Testis (tissue), 3 donors: ENCODE measurements around the gene TEX51. TPM values are rescaled to one million over a fixed set of nuclear protein-coding genes. Genes with fewer than 3 reads are reported as not detected.

Experiments
- DNase-seq: peaks from one replicate; pipeline ENCODE4 v3.0.0-alpha.2; 2019
- H3K27ac ChIP-seq, 2 donors: fragments of 200-600 bp; sonication (generic); one replicate each; pipeline ENCODE4 v1.5.1; 2019
- H3K27me3 ChIP-seq: fragments of 200-600 bp; sonication (generic); one replicate; pipeline ENCODE4 v1.5.1; 2019
- H3K36me3 ChIP-seq: fragments of 200-600 bp; sonication (generic); one replicate; pipeline ENCODE4 v1.5.1; 2017; ENCODE audit warnings: low read depth; ENCODE audit errors: missing control alignments
- H3K4me1 ChIP-seq: fragments of 200-600 bp; sonication (generic); one replicate; pipeline ENCODE4 v1.5.1; 2019
- H3K4me3 ChIP-seq, 2 donors: fragments of 200-600 bp; sonication (generic); one replicate each; pipeline ENCODE4 v1.5.1; 2017 to 2019
- H3K9me3 ChIP-seq: fragments of 200-600 bp; sonication (generic); one replicate; pipeline ENCODE4 v1.5.1; 2017
- POLR2A ChIP-seq: fragments of 450-650 bp; IDR thresholded peaks from one replicate; pipeline ENCODE4 v1.6.1; 2017; ENCODE audit warnings: antibody characterized with exemption, mild to moderate bottlenecking, moderate library complexity
- WGBS, 2 donors: methylation state at CpG; one replicate each; pipeline ENCODE4 v1.1.5; 2018; 5-methylcytosine and 5-hydroxymethylcytosine counted together
- intact Hi-C: fragments of 100-400 bp; cut with DNase I; formaldehyde crosslinking; loops from one replicate; pipeline ENCODE4 v1.15.1; 2023; ENCODE audit warnings: low total_unique reads
- polyA plus RNA-seq: library from polyadenylated mRNA; stranded (reverse); fragments of 350-450 nt; fragmentation: Illumina TruSeq; extraction: RNeasy Lipid Tissue Mini Kit (QIAGEN cat#74804); gene quantifications from one replicate; pipeline ENCODE4 v1.2.3, GENCODE V29; 2014; ENCODE audit warnings: low read depth, low replicate concordance; ENCODE audit not compliant: insufficient read depth
- total RNA-seq, 2 donors: library from RNA; depleted of rRNA; stranded (reverse); fragments of >200 nt; gene quantifications; one replicate each; pipeline ENCODE4 v1.2.3, GENCODE V29; 2016
- TF ChIP-seq, protein P1 (sequence below), 3 experiments: fragments of 450-650 bp in 2 of 3; fragments of 200-600 bp in 1 of 3; sonication (generic) in 1 of 3; IDR thresholded peaks; one replicate each; pipeline ENCODE4 v1.5.1; 2016 to 2019; ENCODE audit warnings: antibody characterized with exemption in 3 of 3, mild to moderate bottlenecking in 2 of 3, moderate library complexity in 1 of 3

The TEX51 gene
- total and polyA plus RNA-seq, 3 donors from 2014 or later: 16.3 to 111 (median 40.9) TPM

DNA sequence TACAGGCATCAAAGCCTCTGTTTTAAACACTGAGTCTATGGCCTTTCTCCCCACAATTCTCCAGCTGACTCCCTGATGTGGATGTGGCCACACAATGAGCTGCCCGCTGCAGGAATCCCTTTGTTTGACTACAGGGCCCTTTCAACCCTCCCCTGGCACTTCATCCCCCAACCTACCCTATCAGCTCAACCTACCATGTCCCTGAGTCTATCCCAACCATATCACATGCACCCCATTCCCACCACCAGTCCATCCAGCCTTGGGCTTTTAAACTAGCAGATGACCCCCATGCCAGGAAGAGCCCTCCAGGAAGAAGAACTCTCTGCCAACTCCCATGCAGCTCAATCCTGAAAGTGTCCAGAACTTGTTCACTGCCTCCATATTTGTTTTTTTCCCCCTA, 46.9 kb upstream of the TEX51 start:
- no peaks in the 10 kb centered on the region for H3K27me3 ChIP-seq
- DNase-seq: no peak
- no peak overlapping the region for H3K4me3 ChIP-seq
- H3K4me1 ChIP-seq: no peaks in the 10 kb centered on the region
- H3K9me3 ChIP-seq: no peaks in the 10 kb centered on the region
- H3K36me3 ChIP-seq: no peaks in the 10 kb centered on the region
- no peak for TF ChIP-seq POLR2A
- TF ChIP-seq, protein P1, sequence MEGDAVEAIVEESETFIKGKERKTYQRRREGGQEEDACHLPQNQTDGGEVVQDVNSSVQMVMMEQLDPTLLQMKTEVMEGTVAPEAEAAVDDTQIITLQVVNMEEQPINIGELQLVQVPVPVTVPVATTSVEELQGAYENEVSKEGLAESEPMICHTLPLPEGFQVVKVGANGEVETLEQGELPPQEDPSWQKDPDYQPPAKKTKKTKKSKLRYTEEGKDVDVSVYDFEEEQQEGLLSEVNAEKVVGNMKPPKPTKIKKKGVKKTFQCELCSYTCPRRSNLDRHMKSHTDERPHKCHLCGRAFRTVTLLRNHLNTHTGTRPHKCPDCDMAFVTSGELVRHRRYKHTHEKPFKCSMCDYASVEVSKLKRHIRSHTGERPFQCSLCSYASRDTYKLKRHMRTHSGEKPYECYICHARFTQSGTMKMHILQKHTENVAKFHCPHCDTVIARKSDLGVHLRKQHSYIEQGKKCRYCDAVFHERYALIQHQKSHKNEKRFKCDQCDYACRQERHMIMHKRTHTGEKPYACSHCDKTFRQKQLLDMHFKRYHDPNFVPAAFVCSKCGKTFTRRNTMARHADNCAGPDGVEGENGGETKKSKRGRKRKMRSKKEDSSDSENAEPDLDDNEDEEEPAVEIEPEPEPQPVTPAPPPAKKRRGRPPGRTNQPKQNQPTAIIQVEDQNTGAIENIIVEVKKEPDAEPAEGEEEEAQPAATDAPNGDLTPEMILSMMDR (IDR thresholded peaks at IDR 0.05): no peak
- WGBS, 2 donors: 87% methylated on average over 1 of the region's 1 CpG
- H3K27ac ChIP-seq: no peak overlapping the region
- intact Hi-C loops: no loop called here

DNA sequence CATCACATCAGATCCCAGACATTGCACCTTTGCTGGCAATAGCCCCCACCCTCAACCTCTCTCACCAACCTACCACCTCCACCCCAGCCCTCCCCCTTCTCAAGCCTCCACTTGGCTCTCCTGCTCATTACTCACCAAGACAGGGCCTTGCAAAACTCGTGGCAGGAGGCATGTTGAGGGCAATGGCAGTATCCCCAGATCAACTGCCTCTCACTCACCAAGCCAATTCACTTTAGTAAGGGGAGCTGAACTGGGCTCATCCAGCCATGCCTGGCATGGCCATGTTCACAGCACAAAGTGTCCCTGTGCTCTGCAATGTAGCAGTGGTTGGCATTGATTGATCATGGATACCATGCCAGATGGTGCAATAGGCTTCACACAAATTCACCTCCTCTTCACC, 46.3 kb upstream of the TEX51 start:
- intact Hi-C loops: no loop called here
- DNase-seq: no peak
- TF ChIP-seq POLR2A: no peak
- TF ChIP-seq, protein P1 (IDR thresholded peaks at IDR 0.05): no peak
- Histone ChIP-seq H3K9me3 (no peaks in the 10 kb centered on the region), H3K27ac (no peak overlapping the region), H3K27me3 (no peaks in the 10 kb centered on the region), H3K4me3 (no peak overlapping the region), H3K4me1 (no peaks in the 10 kb centered on the region), H3K36me3 (no peaks in the 10 kb centered on the region)
- 43 to 76% methylated on average over 1 of the region's 1 CpG for WGBS, 2 donors

DNA sequence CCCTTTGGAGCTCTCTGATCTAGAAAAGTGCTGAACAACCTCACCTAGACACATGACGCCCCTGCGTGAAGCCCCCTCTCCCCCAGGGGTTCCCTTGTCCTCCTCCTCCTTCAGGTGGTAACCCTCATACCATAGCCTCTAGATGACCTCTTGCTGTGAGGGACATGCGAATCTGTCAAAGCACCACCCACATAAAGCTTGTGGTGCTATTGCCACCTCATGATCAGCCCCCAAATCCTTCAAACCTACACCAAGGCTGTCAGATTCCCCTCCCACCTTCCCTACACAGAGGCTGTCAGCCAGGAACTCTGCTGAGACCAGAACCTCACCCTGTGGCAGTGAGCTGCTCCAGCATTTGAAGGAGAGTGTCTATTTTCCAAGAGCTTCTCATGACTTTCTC, 43.1 kb upstream of the TEX51 start:
- H3K27ac ChIP-seq: no peak overlapping the region
- DNase-seq: no peak
- H3K4me1 ChIP-seq: no peaks in the 10 kb centered on the region
- TF ChIP-seq, protein P1 (IDR thresholded peaks at IDR 0.05): no peak
- no peak for TF ChIP-seq POLR2A
- WGBS, 2 donors: 59 to 63% methylated on average over 3 of the region's 3 CpGs
- H3K4me3 ChIP-seq: no peak overlapping the region
- no peaks in the 10 kb centered on the region for H3K27me3 ChIP-seq
- no peaks in the 10 kb centered on the region for H3K9me3 ChIP-seq
- intact Hi-C loops: no loop called here
- no peaks in the 10 kb centered on the region for H3K36me3 ChIP-seq

DNA sequence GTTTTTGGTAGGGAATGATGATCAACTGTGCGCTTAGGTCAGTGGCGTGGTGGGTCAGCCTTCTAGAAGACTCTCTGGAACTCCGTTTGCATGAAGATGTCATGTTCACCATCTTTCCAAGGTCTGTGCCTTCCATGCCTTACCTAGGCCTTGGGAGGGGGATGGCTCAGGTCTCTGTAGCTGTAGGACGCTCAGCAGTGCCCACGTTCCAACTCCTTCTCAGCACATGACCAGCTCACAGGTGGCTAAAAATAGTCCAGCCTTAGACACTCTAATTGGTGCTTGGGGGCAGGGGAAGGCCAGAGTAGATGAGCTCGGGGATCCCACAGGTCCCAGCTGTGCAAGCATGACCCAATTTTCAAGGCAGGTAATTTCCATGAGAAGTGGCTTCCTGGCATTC, 42.3 kb upstream of the TEX51 start:
- no peaks in the 10 kb centered on the region for H3K4me1 ChIP-seq
- WGBS, 2 donors: 77 to 86% methylated on average over 5 to 6 of the region's 6 CpGs
- DNase-seq: no peak
- no peak overlapping the region for H3K4me3 ChIP-seq
- TF ChIP-seq, protein P1 (IDR thresholded peaks at IDR 0.05): no peak
- TF ChIP-seq POLR2A: no peak
- H3K27me3 ChIP-seq: no peaks in the 10 kb centered on the region
- no peak overlapping the region for H3K27ac ChIP-seq
- H3K36me3 ChIP-seq: no peaks in the 10 kb centered on the region
- no peaks in the 10 kb centered on the region for H3K9me3 ChIP-seq
- intact Hi-C loops: no loop called here

DNA sequence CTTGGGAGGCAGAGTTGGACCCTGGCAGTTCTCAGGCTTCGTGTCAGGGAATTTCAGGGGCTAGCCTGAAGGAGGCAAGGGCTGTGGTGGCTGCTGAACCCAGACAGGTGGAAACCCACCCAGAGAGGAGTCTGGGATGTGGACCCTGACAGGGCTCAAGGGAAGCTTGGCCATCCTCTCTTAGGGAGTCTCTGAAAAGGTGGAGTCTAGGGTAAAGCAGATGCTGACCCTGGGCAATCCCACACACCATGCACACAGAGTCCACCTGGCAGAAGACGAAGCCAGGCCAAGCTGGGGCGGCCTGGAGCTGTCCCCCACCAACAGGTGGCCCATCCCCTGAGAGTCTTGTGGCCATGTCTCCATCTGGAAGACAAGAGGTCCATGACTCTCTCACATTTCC, 41.2 kb upstream of the TEX51 start:
- TF ChIP-seq, protein P1 (IDR thresholded peaks at IDR 0.05): no peak
- no peak for TF ChIP-seq POLR2A
- 85 to 94% methylated on average over 2 to 3 of the region's 3 CpGs for WGBS, 2 donors
- DNase-seq: no peak
- no peak overlapping the region for H3K4me3 ChIP-seq
- no peaks in the 10 kb centered on the region for H3K4me1 ChIP-seq
- no peaks in the 10 kb centered on the region for H3K27me3 ChIP-seq
- H3K27ac ChIP-seq: no peak overlapping the region
- H3K9me3 ChIP-seq: no peaks in the 10 kb centered on the region
- no peaks in the 10 kb centered on the region for H3K36me3 ChIP-seq
- intact Hi-C loops: no loop called here
